Right hindlimb (tissue), 1 donor: ENCODE data around the gene GJC1.

Source experiments
- DNase-seq: peaks from one replicate; pipeline ENCODE4 v3.0.0-alpha.2; 2018

GJC1 gene

DNA sequence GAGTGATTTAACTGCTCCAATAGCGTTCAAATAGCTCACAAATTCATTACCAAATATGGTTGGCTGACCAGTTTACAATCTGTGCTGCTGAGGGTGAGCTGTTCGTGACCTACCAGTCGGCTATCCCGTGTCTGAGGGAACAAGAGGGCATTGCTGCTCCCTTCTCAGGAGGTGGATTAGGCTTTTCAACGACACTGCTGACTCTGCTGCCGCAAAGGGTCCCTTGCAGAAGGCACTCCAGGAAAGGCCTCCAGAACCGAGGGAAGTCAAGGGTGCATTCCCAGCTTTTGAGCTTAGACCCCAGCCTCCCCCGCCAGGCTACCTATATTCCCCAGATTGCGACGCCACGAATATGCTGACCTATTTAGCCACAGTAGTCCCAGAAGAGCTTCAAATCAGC lies 32.3 kb downstream of the GJC1 start:
- no peak for DNase-seq

DNA sequence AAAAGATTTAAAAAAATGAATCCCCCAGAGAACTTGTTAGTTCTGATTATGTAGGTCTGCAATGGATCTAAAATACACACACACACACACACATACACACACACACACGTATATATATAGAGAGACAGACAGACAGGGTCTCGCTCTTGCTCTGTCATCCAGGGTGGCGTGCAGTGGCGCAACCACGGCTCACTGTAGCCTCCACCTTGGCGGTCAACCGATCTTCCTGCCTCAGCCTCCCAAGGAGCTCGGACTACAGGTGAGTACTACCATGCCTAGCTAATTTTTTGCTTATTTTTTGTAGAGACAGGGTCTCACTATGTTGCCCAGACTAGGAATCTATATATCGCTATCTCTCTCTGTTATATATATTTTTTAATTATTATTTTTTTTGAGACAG lies 33.4 kb downstream of the GJC1 start:
- no peak for DNase-seq

DNA sequence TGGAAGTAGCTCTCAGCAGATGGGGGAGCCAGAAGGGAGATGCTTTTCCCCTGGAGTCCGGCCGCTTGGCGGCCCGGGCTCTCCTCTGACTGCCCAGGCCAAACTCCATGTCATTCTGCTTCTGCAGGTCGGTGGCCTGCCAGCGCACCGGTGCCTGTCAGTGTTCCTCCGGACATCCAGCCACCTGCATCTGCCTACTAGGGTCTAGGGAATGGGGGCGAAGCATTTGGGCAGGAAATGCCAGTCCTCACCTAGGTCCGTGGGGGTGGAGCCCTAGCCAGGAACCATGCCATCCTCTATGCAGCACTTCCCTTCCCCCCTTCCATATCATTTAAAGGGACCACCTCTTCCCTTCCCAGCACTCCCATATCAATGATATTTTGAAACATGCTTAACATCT lies 34.2 kb downstream of the GJC1 start:
- no peak for DNase-seq

DNA sequence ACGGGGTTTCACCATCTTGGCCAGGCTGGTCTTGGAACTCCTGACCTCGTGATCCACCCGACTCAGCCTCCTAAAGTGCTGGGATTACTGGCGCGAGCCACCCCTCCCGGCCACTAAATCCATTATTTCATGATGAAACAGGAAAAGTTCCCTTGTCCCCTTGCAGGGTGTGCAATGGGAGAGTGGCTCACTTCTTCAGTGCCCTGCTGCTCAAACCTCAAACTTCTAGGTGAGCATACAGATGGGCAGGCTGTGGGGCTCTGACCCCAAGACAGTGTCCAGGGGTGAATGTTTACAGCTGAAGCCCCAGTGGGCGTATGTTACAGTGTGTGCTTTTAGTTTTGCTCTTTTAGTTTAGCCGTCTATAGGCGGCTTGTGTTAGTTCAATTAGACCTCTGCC lies 34.7 kb downstream of the GJC1 start:
- no peak for DNase-seq

DNA sequence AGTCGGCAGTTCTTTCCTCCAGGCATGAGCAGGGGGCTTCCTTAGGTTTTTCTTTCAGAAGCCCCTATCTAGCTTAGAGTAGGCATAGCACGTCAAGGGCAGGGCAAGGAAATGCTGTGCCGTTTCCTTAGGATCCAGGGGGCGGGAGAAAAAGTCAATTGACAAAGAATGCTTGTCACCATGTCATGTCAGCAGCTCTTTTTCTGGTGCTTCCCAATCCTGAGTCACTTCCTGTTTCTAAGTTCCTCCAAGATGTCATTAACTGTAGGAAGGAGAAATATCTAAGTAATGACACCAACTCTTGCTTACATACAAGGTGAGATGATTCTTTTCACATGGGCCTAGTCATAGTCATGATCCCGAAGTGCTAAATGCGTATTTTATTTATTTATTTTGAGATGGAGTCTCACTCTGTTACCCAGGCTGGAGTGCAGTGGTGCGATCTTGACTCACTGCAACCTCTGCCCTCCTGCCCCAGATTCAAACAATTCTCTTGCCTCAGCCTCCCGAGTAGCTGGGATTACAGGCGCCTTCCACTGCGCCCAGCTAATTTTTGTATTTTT lies 35.2 kb downstream of the GJC1 start:
- no peak for DNase-seq

DNA sequence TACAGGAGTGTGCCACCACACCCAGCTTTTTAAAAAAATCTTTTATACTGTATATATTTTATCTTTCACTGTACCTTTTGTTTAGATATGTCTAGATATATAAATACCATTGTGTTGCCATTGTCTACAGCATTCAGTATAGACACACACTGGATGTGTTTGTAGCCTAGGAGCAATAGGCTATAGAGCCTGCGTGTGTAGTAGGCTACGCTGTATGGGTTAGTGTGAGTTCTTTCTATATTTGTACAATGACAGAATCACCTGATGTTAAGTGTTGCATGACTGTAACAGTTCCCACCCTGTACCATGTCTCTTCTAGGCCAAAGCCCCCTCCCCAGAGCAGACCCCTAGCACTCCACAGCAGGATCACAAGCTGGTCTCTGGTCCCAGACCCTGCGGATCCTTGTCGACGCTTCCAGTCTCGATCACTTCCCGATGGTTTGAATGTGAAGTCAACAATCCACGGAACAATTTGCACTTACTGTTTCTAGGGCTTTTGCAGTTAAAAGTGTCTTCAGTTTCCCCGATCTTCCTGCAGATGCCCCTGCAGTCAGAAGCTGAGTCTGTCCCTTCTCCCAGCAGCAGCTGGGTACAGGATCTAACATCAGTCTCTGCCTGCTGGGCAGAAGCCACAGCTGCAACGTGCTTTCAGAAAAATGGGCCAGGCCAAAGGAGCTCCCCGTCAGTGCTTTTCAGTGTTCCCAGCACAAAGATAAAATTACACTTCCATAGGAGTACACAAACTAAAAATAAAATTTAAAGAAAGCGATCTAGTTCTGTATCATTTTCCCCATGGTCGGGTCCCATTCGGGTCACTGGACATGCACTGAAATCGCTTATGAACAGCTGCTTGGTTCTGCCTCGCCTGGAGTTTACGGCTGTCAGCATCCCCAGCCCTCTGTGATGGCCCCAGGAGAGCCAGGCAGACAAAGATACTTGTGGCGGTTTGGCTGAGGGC lies 35.9 kb downstream of the GJC1 start:
- DNase-seq, result peak; percentile 64

DNA sequence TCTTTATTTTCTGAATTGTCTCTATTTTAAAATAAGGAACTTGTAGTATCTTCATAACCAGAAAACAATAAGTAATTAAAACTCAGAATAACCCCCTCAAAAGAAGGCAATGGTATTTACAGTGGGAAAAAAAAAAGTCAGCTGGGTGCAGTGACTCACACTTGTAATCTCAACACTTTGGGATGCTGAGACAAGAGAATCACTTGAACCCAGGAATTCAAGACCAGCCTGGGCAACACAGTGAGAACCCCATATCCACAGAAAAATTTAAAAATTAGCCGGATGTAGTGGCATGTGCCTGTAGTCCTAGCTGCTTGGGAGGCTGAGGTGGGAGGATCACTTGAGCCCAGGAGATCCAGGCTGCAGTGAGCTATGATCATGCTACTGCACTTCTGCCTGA lies 37.8 kb downstream of the GJC1 start:
- no peak for DNase-seq

DNA sequence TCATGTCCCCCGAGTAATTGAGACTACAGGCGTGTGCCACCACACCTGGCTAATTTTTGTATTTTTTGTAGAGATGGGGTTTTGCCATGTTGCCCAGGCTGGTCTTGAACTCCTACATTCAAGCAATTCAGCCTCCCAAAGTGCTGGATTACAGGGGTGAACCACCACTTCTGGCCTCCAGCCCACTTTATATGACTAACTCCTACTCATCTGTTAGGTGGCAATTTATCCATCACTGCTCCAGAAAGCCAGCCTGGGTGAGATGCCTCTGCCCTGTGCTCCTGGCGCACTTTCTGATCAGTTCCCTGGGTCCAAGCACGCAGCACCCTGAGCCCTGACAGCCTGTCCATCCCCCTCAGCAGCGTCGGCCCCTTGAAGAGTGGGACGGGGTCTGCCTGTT lies 41.9 kb downstream of the GJC1 start:
- no peak for DNase-seq

DNA sequence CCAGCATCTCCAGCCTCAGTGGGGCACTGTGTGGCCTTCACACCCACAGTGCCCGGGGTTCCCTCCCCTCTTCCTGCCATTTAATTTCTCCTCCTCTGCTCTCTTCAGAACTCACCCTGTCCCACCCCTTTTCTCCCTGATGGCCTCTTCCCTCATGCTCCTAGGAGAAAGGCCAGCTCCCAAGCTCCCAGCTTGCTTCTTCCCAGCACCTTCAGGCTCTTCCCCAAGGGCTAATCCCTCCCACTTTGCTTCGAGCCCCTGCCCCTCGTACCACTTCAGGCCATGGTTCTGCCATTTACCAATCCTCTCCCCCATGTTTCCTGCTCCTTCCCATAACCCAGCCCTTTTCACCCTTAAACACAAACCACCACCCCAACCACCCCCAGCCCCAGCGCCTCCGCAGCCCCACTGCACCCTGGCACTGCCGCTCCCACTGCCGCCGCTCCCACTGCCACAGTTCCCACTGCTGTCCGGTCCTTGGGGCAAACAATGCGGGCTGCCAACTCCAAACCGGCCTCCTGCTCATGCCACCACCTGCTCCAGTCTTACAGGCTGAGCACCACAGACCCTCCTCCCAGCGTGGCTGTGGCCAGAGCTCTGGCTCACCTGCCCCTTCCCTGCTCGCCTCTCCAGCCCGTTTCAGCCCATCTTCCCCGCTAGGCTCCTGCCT lies 42.7 kb downstream of the GJC1 start:
- no peak for DNase-seq

DNA sequence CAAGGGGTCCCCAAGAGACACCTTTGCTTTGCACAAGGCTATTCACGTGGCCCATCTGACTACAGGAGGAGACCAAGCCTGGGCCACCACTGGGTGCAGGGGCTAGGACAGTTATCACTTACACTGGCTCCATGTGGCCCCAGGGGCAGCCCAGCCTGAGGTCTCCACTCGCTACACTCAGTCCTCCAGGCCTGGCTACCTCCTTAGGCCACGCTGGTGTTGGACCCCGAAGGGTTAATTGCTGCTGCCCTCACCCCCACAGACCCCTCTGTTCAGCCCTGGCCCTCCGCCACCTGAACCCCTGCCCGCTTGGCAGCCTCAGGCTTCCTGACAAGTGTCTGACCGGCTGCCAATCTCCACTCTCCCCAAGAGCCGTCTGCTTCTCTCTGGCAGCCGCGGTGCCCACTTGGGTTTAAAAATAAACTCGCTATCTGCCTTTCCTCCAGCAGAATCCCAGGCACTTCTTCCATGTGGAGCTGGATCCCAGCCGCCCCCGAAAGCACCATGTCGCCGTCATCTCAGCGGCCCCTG lies 43.5 kb downstream of the GJC1 start:
- no peak for DNase-seq

DNA sequence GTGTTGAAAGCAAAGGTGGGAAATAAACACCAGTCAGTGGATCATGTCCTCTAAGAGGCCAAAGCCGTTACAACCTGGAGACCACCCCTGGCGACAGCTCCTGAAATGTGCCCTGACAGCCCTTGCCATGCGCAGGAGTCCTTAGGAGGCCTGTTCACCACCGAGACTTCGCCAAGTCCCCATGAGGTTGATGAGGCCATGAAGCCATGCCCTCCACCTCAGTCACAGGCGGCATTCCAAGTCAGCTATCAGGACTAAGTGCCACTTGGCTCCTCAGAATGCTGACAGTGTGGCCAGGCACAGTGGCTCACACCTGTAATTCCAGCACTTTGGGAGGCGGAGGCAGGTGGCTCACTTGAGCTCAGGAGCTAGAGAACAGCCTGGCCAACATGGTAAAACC lies 44.2 kb downstream of the GJC1 start:
- DNase-seq, result no peak

DNA sequence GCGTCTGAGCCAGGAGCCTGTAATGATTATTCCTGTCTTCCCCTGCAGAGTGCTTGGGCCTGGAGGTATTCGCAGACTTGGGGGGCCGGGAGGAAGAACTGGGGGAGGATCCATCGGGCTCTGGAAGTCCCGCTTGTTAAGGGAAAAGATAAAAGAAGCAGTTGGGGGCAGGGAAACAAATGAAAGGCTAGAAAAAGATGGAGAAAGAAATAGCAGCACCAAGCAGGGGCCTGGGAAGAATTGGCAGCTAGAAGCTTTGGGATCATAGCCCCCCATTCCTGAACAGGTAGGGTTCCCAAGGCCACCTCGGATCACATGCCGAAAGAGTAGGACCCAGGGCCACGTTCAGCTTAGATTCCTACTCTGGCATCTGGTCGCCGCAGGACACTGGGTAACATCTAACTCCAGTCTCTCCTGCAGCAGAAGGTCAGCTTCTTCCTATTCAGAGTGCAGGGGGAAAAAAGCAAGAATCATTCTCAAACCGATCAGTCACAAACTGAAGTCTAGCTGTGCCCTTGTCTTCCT lies 47.7 kb downstream of the GJC1 start:
- DNase-seq, result no peak

DNA sequence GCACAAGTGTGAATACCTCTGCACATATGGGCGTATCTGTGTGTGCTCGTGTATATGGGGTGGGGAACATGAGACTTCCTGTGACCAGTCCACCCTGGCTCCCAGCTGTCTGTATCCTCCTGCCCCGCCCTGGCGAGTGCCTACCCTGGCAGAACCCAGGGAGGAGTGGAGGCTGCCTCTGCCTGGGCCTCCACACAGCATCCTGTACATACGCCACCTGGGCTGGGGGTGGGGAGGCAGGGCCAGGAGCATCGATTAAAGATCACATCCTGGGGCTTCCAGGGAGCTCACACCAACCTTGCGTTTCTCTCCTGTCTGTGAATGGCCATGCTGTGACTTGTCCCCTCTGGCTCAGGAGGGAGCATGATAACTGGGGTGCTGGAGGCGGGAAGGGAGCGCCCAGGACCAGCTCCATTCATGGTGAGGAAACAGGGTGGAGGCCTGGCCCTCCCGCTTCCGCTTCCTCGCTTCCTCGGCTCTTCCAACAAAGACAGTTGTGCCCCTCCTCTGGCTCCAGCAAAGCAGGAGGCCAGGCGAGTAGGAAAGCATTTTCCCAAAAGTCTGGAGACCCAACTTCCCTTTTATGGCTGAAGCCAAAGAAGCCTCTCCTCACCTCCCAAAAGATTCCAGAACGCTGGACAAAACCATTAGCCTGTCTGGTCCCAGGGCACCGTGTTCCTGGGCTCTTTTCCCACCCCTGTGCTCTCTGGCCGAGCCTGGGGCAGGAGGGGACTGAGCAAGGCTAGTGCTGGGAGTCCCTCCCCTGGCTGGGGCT lies 48.3 kb downstream of the GJC1 start:
- peak; percentile 86 for DNase-seq

DNA sequence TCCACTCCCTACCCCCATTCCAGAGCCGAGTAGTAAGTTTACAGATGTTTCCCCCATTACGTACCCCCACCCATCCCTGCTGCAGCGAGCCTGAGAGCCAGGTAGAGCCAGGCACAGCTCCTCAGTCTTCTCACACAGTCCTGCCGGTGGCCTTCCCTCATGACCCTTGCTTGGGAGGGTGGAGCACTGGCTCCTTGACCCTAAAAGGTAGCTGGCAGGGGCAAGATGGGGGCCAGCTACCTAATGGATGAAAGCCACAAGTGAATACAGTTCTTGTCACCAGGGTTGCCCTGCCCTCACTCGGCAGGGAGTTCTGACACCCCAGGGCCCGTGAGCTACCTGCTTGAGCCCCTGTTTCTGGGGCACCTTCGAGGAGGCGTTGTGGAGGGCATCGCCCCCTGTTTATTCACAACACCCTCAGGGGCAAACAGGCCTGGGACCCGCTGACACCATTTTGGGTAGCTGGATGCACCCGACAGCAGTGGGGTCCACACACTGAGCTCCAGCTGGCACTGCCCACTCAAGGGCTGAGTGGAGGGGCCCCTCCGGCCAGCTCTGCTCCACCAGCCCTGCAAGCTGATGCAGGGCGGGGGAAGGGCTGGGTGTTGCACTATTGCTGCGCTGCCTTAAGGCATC lies 49.1 kb downstream of the GJC1 start:
- DNase-seq, result no peak

DNA sequence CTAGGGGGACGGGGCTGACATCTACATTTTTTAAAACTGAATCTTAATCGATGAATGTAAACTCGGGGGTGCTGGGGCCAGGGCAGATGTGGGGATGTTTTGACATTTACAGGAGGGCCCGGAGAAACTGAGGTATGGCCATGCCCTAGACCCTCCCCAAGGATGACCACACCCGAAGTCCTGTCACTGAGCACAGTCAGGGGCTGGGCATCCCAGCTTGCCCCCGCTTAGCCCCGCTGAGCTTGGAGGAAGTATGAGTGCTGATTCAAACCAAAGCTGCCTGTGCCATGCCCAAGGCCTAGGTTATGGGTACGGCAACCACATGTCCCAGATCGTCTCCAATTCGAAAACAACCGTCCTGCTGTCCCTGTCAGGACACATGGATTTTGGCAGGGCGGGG lies 49.9 kb downstream of the GJC1 start:
- no peak for DNase-seq

DNA sequence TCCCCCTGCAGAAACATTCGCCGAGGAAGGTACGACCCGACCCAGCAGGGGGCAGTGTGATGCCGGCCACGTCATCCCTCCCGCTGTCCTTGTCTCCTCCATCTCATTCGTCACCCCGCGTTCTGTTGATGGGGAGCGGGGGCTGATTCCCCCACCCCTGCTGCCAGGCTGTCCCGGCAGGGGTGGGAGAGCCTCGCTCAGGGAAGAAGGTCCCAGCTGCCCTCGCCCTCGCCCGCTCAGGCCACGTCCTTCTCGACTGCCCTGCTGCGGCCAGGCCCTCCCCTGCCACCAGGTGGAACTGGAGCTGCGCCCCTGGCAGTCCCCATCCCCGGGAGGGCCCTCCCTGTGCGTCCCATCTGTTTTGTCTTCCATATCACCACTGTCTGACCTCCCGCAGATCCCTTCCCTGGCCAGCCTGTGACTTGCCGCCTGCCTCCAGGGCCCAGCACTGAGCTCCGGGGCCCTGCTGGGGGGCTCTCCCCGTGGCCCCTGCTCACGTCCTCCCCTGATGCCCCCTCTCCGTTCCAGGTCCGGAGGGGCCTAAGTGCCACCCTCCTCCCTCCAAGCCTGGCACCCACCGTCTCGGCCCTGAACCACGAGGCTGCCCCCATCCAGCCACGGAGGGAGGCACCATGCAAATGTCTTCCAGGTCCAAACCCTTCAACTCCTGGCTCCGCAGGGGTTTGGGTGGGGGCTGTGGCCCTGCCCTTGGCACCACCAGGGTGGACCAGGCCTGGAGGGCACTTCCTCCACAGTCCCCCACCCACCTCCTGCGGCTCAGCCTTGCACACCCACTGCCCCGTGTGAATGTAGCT lies 50.7 kb downstream of the GJC1 start:
- peak; percentile 88 for DNase-seq

DNA sequence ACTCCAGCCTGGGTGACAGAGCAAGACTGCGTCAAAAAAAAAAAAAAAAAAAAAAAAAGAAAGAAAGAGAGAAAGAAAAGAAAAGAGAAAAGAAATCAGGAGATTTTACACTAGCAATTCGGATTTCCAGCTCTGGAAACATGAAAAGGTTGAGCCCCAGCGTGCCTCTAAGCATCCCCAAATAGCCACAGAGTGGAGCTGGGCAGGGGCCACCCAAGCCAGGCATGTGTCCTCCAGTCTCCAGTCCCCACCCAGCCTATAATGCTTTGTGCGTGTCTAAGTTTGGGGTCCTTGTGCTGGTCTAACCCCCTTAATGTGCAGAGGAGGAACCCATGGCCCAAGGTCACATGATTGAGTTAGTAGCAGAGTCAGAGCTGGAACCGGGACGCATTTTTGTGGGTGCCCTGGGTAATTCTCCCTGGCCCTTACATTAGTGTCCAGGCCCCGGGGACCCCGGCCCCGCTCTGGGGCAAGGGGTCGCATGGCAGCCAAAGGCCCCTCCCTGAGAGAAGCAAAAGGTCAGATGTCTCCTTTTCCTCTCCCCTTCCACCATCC lies 51.4 kb downstream of the GJC1 start:
- no peak for DNase-seq

DNA sequence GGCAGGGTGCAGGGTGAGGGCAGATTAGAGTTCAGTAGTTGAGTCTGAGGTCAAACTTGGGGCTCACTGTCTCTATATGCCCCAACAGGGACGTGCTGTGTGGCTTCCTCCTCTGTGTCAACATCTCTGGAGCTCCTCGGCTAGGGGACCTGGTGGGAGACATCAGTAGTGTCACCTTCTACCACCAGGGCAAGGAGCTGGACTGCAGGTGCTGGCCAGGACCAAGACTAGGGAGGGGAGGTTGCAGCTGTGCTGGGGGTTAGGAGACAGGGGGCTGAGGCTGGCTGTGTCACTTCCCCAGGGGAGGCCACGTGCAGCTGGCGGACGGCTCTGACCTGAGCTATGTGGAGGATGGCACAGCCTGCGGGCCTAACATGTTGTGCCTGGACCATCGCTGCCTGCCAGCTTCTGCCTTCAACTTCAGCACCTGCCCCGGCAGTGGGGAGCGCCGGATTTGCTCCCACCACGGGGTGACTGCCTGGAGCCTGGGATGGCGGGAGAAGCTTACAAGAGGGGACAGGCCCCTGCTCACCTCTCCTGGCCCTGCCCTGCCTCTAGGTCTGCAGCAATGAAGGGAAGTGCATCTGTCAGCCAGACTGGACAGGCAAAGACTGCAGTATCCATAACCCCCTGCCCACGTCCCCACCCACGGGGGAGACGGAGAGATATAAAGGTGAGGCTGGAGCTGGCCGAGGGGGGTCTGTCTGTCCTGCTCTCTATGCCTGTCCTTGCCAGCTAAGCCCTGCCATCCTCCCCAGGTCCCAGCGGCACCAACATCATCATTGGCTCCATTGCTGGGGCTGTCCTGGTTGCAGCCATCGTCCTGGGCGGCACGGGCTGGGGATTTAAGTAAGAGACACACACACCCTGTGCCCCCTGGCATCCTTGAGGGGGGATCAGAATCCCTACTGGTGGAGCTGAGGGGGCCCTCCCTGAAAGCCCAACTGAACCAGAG lies 52.4 kb downstream of the GJC1 start:
- no peak for DNase-seq

DNA sequence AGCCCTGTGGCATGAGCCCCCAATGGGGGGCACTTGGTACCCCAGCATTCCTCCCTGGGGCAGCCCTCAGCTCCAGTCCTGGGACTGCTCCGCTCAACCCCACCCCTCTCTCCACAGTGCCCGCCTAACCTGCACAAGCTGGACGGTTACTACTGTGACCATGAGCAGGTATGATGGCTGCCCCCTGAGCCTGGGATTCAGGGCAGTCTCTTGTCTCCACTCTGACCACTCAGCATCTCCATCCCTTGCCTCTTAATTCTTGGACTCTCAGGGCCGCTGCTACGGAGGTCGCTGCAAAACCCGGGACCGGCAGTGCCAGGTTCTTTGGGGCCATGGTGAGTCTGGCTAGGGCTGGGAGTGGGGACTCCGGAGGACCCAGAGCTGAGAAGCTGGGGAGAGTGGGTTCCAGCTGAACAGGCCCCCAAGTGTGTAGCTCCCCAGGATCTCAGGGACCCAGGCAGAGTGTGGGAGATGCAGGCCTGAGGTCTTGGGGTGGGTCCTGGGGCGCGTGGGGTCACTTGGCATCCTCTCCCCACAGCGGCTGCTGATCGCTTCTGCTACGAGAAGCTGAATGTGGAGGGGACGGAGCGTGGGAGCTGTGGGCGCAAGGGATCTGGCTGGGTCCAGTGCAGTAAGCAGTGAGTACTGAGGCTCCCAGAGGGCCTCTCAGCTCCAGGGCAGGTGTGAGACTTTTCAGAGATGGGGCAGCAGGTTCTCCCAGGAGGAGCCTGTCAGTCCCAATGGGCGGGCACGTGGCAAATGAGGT lies 53.3 kb downstream of the GJC1 start:
- no peak for DNase-seq
